IMR-90 (cell line): Measurements from ENCODE around the gene HIPK1. TPM values are rescaled to one million over a fixed set of nuclear protein-coding genes. Genes with fewer than 3 reads are reported as not detected.

Source experiments
- ATAC-seq: fragments of 200-7000 bp; cut with Tn5 transposase; 2 replicates; pipeline ENCODE4 v1.9.1; 2020; ENCODE audit warnings: low read depth, mild to moderate bottlenecking, moderate library complexity
- BruUV-seq: library from RNA; stranded (reverse); fragments of 400-500 nt; replicated peaks from 2 replicates; lab custom pipeline; 2021; lab: Mats Ljungman, UMichigan
- CTCF ChIA-PET: fragments of 300-600 bp; formaldehyde crosslinking; extraction: SDS; loops from one replicate; lab custom pipeline; 2021; ENCODE audit warnings: antibody characterized with exemption; lab: Yijun Ruan, JAX
- POLR2A ChIA-PET: fragments of 300-600 bp; sonication (Branson Sonifier 250); formaldehyde crosslinking; loops from one replicate; lab custom pipeline; 2022; ENCODE audit warnings: antibody characterized with exemption; ENCODE audit not compliant: unreplicated experiment; lab: Charles Lee
- DNase-seq: peaks from one replicate; pipeline ENCODE4 v3.0.0; 2013
- H2AFZ ChIP-seq: replicated peaks from 2 replicates; pipeline ENCODE3; 2013; ENCODE audit warnings: low read length, mild to moderate bottlenecking; ENCODE audit not compliant: poor library complexity
- H2AK5ac ChIP-seq: 2 replicates; pipeline ENCODE4 v1.6.1; 2013; ENCODE audit warnings: low read depth, low read length, inconsistent platforms
- H2AK9ac ChIP-seq: replicated peaks from 2 replicates; pipeline ENCODE3; 2013; ENCODE audit warnings: mild to moderate bottlenecking, low read depth, low read length, moderate library complexity; ENCODE audit not compliant: poor library complexity
- H2BK120ac ChIP-seq: 2 replicates; pipeline ENCODE4 v1.6.1; 2013; ENCODE audit warnings: low read depth, low read length, inconsistent platforms
- H2BK15ac ChIP-seq: 3 replicates; pipeline ENCODE4 v1.6.1; 2013; ENCODE audit warnings: low read depth, low read length, inconsistent platforms
- H2BK20ac ChIP-seq: 2 replicates; pipeline ENCODE4 v1.6.1; 2013; ENCODE audit warnings: low read depth, mild to moderate bottlenecking, inconsistent platforms, low read length, moderate library complexity
- H2BK5ac ChIP-seq: 2 replicates; pipeline ENCODE4 v1.6.1; 2013; ENCODE audit warnings: mild to moderate bottlenecking, low read depth, low read length, inconsistent platforms; ENCODE audit not compliant: poor library complexity, severe bottlenecking
- H3K14ac ChIP-seq: replicated peaks from 2 replicates; pipeline ENCODE4 v1.6.1; 2013; ENCODE audit warnings: low read depth, low read length, inconsistent platforms
- H3K18ac ChIP-seq: 2 replicates; pipeline ENCODE4 v1.6.1; 2013; ENCODE audit warnings: low read depth, low read length, control low read depth
- H3K23ac ChIP-seq: 2 replicates; pipeline ENCODE4 v1.6.1; 2013; ENCODE audit warnings: low read depth, low read length, inconsistent platforms
- H3K27ac ChIP-seq: 2 replicates; pipeline ENCODE4 v1.5.1; 2013; ENCODE audit warnings: mild to moderate bottlenecking, control low read depth, low read length; ENCODE audit not compliant: insufficient read depth
- H3K27me3 ChIP-seq: 2 replicates; pipeline ENCODE4 v1.6.1; 2013; ENCODE audit warnings: low read length; ENCODE audit not compliant: control insufficient read depth, insufficient read depth
- H3K36me3 ChIP-seq: 2 replicates; pipeline ENCODE4 v1.6.1; 2013; ENCODE audit warnings: low read length, mixed read lengths; ENCODE audit not compliant: control insufficient read depth, insufficient read depth
- H3K4ac ChIP-seq: 2 replicates; pipeline ENCODE4 v1.6.1; 2013; ENCODE audit warnings: low read depth, low read length, inconsistent platforms
- H3K4me1 ChIP-seq: 2 replicates; pipeline ENCODE4 v1.6.1; 2013; ENCODE audit warnings: low read length, mixed read lengths; ENCODE audit not compliant: control insufficient read depth, insufficient read depth
- H3K4me2 ChIP-seq: 2 replicates; pipeline ENCODE4 v1.6.1; 2013; ENCODE audit warnings: low read depth, mild to moderate bottlenecking, control low read depth, low read length, moderate library complexity
- H3K4me3 ChIP-seq: 2 replicates; pipeline ENCODE4 v1.5.1; 2013; ENCODE audit warnings: low read depth, mild to moderate bottlenecking, control low read depth, low read length, moderate library complexity; ENCODE audit not compliant: insufficient read depth
- H3K56ac ChIP-seq: 2 replicates; pipeline ENCODE4 v1.6.1; 2013; ENCODE audit warnings: low read length, inconsistent platforms; ENCODE audit not compliant: insufficient read depth; ENCODE audit errors: extremely low read depth
- H3K79me1 ChIP-seq, 2 experiments: 2 replicates each; pipeline ENCODE4 v1.6.1; 2013; ENCODE audit warnings: low read length in 2 of 2, inconsistent platforms in 1 of 2, low read depth in 1 of 2
- H3K9ac ChIP-seq: 2 replicates; pipeline ENCODE4 v1.6.1; 2013; ENCODE audit warnings: low read depth, low read length, control low read depth
- H3K9me1 ChIP-seq: 2 replicates; pipeline ENCODE4 v1.6.1; 2013; ENCODE audit warnings: low read length, inconsistent platforms; ENCODE audit not compliant: insufficient read depth
- H3K9me3 ChIP-seq: 2 replicates; pipeline ENCODE4 v1.6.1; 2013; ENCODE audit warnings: low read length; ENCODE audit not compliant: control insufficient read depth, insufficient read depth
- H4K20me1 ChIP-seq: 2 replicates; pipeline ENCODE4 v1.6.1; 2013; ENCODE audit warnings: low read length, inconsistent platforms; ENCODE audit not compliant: insufficient read depth
- H4K5ac ChIP-seq: 2 replicates; pipeline ENCODE4 v1.6.1; 2013; ENCODE audit warnings: mild to moderate bottlenecking, low read depth, low read length, control low read depth
- H4K8ac ChIP-seq, 2 experiments: 2 replicates each; pipeline ENCODE4 v1.6.1; 2013; ENCODE audit warnings: low read depth in 2 of 2, low read length in 2 of 2, control low read depth in 1 of 2, inconsistent platforms in 1 of 2
- H4K91ac ChIP-seq: 2 replicates; pipeline ENCODE4 v1.6.1; 2013; ENCODE audit warnings: low read depth, low read length, inconsistent platforms; ENCODE audit not compliant: insufficient read depth
- BHLHE40 ChIP-seq: fragments of 150-350 bp; IDR thresholded peaks from 2 replicates; pipeline ENCODE4 v1.6.1; 2016; ENCODE audit warnings: mild to moderate bottlenecking, low read depth, low read length
- CEBPB ChIP-seq: IDR thresholded peaks from 2 replicates; pipeline ENCODE4 v1.6.1; 2012; ENCODE audit warnings: low read depth, low read length, improper control_type of control experiment
- MAZ ChIP-seq: IDR thresholded peaks from 2 replicates; pipeline ENCODE4 v1.6.1; 2012; ENCODE audit warnings: low read depth, mild to moderate bottlenecking, low read length, improper control_type of control experiment, moderate library complexity, borderline replicate concordance
- NFE2L2 ChIP-seq: fragments of 150-350 bp; IDR thresholded peaks from 2 replicates; pipeline ENCODE4 v1.6.1; 2016; ENCODE audit warnings: low read depth, mild to moderate bottlenecking, low read length
- RCOR1 ChIP-seq: IDR thresholded peaks from 2 replicates; pipeline ENCODE4 v1.6.1; 2012; ENCODE audit warnings: mild to moderate bottlenecking, low read length, improper control_type of control experiment; ENCODE audit not compliant: insufficient replicate concordance
- RFX5 ChIP-seq: IDR thresholded peaks from 2 replicates; pipeline ENCODE4 v1.8.0; 2012; ENCODE audit warnings: low read depth, mild to moderate bottlenecking, low read length, moderate library complexity
- WGBS, 2 experiments: methylation state at CpG; one replicate each; pipeline versions ENCODE4 v1.1.5 to v1.1.7; 2013; ENCODE audit warnings: missing lambda C conversion rate in 2 of 2; ENCODE audit not compliant: insufficient read length in 1 of 2; ENCODE audit errors: extremely low coverage in 2 of 2; 5-methylcytosine and 5-hydroxymethylcytosine counted together
- dilution Hi-C: fragments of 300-500 bp; cut with HindIII; formaldehyde crosslinking; loops from one replicate; pipeline ENCODE4 v1.14.3; 2018; ENCODE audit warnings: low sequenced_read_pairs; ENCODE audit not compliant: unreplicated experiment
- in situ Hi-C: fragments of 300-500 bp; cut with MboI; formaldehyde crosslinking; loops from 3 replicates; pipeline ENCODE4 v1.14.3; 2019; ENCODE audit warnings: low sequenced_read_pairs, inconsistent platforms, mixed read lengths
- intact Hi-C: fragments of 100-400 bp; cut with micrococcal nuclease; formaldehyde crosslinking; loops from 2 replicates; pipeline ENCODE4 v1.10.0; 2022
- polyA plus RNA-seq, 3 experiments: library from polyadenylated mRNA; depleted of rRNA; stranded (reverse); fragments of >200 nt; gene quantifications; 2 replicates each; pipeline ENCODE4 v1.2.3, GENCODE V29; 2012; ENCODE audit warnings: low replicate concordance in 1 of 3
- total RNA-seq: library from RNA; depleted of rRNA; stranded (reverse); fragments of >200 nt; gene quantifications from 2 replicates; pipeline ENCODE4 v1.2.3, GENCODE V29; 2012
- TF ChIP-seq, protein P1 (sequence below): conservative IDR thresholded peaks from 2 replicates; pipeline ENCODE4 v1.5.1; 2012; ENCODE audit warnings: mild to moderate bottlenecking, low read depth, low read length, improper control_type of control experiment

Gene HIPK1
- total and polyA plus RNA-seq, 2 of the 4 experiments (the other 2 are of a cell fraction) = 15.3 to 33.9 TPM

DNA sequence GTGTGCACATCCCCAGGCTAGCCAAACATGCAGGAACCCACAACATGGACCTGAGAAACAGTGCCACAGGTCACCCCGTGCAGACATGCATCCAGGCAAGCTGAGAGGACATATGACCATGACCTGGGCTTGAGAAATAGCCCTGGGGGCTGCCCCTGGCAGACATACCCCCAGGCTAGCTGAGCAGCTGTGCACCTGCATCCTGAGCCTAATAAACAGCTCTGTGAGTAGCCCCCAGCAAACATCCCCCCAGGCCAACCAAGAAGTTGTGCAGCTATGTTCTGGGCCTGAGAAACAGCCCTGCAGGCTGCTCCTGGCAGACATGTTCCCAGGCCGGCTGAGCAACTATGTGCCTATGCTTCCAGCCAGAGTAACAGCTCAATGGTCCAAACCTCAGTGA, 64.6 kb downstream of the HIPK1 start:
- H4K91ac ChIP-seq = no peak overlapping the region
- no peak overlapping the region for H3K4me3 ChIP-seq
- POLR2A ChIA-PET = no interaction called here
- H3K14ac ChIP-seq = no peak overlapping the region
- 82% methylated on average over 1 of the region's 2 CpGs; no CpG with 5 or more reads in 1 of the 2 experiments for WGBS, 2 experiments
- H3K36me3 ChIP-seq = no peaks in the 10 kb centered on the region
- H3K9ac ChIP-seq = no peak overlapping the region
- H2BK20ac ChIP-seq = no peak overlapping the region
- dilution Hi-C loops = no loop called here
- no TSS peak for BruUV-seq
- no peak overlapping the region for H2BK15ac ChIP-seq
- no peaks in the 10 kb centered on the region for H4K20me1 ChIP-seq
- in situ Hi-C loops = no loop called here
- H3K27ac ChIP-seq = no peak overlapping the region
- no peak overlapping the region for H2AK5ac ChIP-seq
- H3K27me3 ChIP-seq = peaks cover 4% of the 10 kb centered on the region
- H3K9me1 ChIP-seq = no peaks in the 10 kb centered on the region; the same call in 1 of the 2 replicates
- ATAC-seq (no peak), DNase-seq (no peak)
- no peak overlapping the region for H2BK120ac ChIP-seq
- H2AFZ ChIP-seq = no peak overlapping the region
- H4K8ac ChIP-seq = no peak overlapping the region
- no peak overlapping the region for H3K23ac ChIP-seq
- peaks cover 10% of the 10 kb centered on the region for H3K9me3 ChIP-seq
- no peak overlapping the region for H4K5ac ChIP-seq
- no peak overlapping the region for H3K4me2 ChIP-seq
- CTCF ChIA-PET = no interaction called here
- no peak overlapping the region for H2BK5ac ChIP-seq
- H3K4me1 ChIP-seq = no peaks in the 10 kb centered on the region
- no peaks in the 10 kb centered on the region for H3K79me1 ChIP-seq
- H3K4ac ChIP-seq = no peak overlapping the region
- TF ChIP-seq CEBPB = no peak
- TF ChIP-seq BHLHE40 = no peak
- no peak for TF ChIP-seq RCOR1
- TF ChIP-seq, protein P1, sequence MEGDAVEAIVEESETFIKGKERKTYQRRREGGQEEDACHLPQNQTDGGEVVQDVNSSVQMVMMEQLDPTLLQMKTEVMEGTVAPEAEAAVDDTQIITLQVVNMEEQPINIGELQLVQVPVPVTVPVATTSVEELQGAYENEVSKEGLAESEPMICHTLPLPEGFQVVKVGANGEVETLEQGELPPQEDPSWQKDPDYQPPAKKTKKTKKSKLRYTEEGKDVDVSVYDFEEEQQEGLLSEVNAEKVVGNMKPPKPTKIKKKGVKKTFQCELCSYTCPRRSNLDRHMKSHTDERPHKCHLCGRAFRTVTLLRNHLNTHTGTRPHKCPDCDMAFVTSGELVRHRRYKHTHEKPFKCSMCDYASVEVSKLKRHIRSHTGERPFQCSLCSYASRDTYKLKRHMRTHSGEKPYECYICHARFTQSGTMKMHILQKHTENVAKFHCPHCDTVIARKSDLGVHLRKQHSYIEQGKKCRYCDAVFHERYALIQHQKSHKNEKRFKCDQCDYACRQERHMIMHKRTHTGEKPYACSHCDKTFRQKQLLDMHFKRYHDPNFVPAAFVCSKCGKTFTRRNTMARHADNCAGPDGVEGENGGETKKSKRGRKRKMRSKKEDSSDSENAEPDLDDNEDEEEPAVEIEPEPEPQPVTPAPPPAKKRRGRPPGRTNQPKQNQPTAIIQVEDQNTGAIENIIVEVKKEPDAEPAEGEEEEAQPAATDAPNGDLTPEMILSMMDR = no peak
- TF ChIP-seq NFE2L2 = no peak
- TF ChIP-seq RFX5 = no peak
- no peak for TF ChIP-seq MAZ
- H3K18ac ChIP-seq = no peak overlapping the region
- intact Hi-C loops = no loop called here
- no peak overlapping the region for H3K56ac ChIP-seq
- no peak overlapping the region for H2AK9ac ChIP-seq
